DND-41 (cell line): ENCODE data around the gene KIF1C.

Experiments
- ATAC-seq: fragments of 200-7000 bp; cut with Tn5 transposase; 3 replicates; pipeline ENCODE4 v1.9.1; 2021; ENCODE audit warnings: low read depth; ENCODE audit not compliant: insufficient read depth
- DNase-seq: peaks from one replicate; pipeline ENCODE4 v3.0.0-alpha.2; 2020
- H2AFZ ChIP-seq: 2 replicates; pipeline ENCODE4 v1.6.0; 2012; ENCODE audit warnings: low read depth, low read length
- H3K27ac ChIP-seq: 2 replicates; pipeline ENCODE4 v1.5.1; 2012; ENCODE audit warnings: low read length, inconsistent platforms
- H3K27me3 ChIP-seq: fragments of 200-600 bp; sonication (generic); 2 replicates; pipeline ENCODE4 v1.6.0; 2012; ENCODE audit warnings: low read length, mild to moderate bottlenecking, inconsistent platforms; ENCODE audit not compliant: insufficient read depth, poor library complexity
- H3K36me3 ChIP-seq: 2 replicates; pipeline ENCODE4 v1.5.1; 2012; ENCODE audit warnings: low read length, inconsistent platforms; ENCODE audit not compliant: insufficient read depth
- H3K4me1 ChIP-seq: 2 replicates; pipeline ENCODE4 v1.5.1; 2012; ENCODE audit warnings: mild to moderate bottlenecking, low read length; ENCODE audit not compliant: insufficient read depth
- H3K4me2 ChIP-seq: 2 replicates; pipeline ENCODE4 v1.6.0; 2012; ENCODE audit warnings: mild to moderate bottlenecking, moderate library complexity, low read length, inconsistent platforms; ENCODE audit not compliant: insufficient read depth
- H3K4me3 ChIP-seq, 2 experiments: fragments of 200-600 bp in 1 of 2; shearing (Covaris generic) in 1 of 2; 2 replicates each; pipeline ENCODE4 v1.5.1; 2012 to 2016; ENCODE audit warnings: inconsistent platforms in 2 of 2, low read length in 2 of 2, mild to moderate bottlenecking in 2 of 2, low read depth in 1 of 2, moderate library complexity in 1 of 2
- H3K79me2 ChIP-seq: 2 replicates; pipeline ENCODE4 v1.6.0; 2012; ENCODE audit warnings: low read length, inconsistent platforms; ENCODE audit not compliant: insufficient read depth
- H3K9ac ChIP-seq: 2 replicates; pipeline ENCODE4 v1.6.0; 2012; ENCODE audit warnings: low read depth, mild to moderate bottlenecking, inconsistent platforms, low read length, moderate library complexity
- H3K9me3 ChIP-seq: 2 replicates; pipeline ENCODE4 v1.5.1; 2012; ENCODE audit warnings: low read length, moderate library complexity, mild to moderate bottlenecking, inconsistent platforms; ENCODE audit not compliant: insufficient read depth, severe bottlenecking
- H4K20me1 ChIP-seq: 2 replicates; pipeline ENCODE4 v1.6.0; 2012; ENCODE audit warnings: low read length; ENCODE audit not compliant: insufficient read depth
- CTCF ChIP-seq: IDR thresholded peaks from 2 replicates; pipeline ENCODE4 v1.5.1; 2012; ENCODE audit warnings: borderline replicate concordance, low read length, moderate library complexity, mild to moderate bottlenecking; ENCODE audit not compliant: poor library complexity, severe bottlenecking; ENCODE audit errors: extremely low read depth
- EZH2 ChIP-seq: IDR thresholded peaks from 3 replicates; pipeline ENCODE4 v1.6.1; 2012; ENCODE audit warnings: borderline replicate concordance, low read depth, mild to moderate bottlenecking, moderate library complexity, low read length, inconsistent platforms; ENCODE audit not compliant: severe bottlenecking

Gene KIF1C

GRCh38 chr17:5003214-5003867, 5.6 kb downstream of the KIF1C start:
- H3K36me3 ChIP-seq = peaks cover 71% of the 10 kb centered on the region

GRCh38 chr17:5011928-5012327, 14.2 kb downstream of the KIF1C start:
- H3K36me3 ChIP-seq = peaks cover 41% of the 10 kb centered on the region
- ATAC-seq (no peak), DNase-seq (no peak)
- H2AFZ ChIP-seq = no peak overlapping the region
- no peak overlapping the region for H3K4me2 ChIP-seq
- no peaks in the 10 kb centered on the region for H3K27me3 ChIP-seq
- no peak overlapping the region for H3K27ac ChIP-seq
- no peaks in the 10 kb centered on the region for H3K79me2 ChIP-seq
- H3K4me1 ChIP-seq = no peaks in the 10 kb centered on the region
- TF ChIP-seq CTCF = no peak
- no peak for TF ChIP-seq EZH2
- H3K9ac ChIP-seq = no peak overlapping the region
- no peak overlapping the region for H3K4me3 ChIP-seq
- H4K20me1 ChIP-seq = no peaks in the 10 kb centered on the region
- no peaks in the 10 kb centered on the region for H3K9me3 ChIP-seq

More at GRCh38 chr17:5003214-5003867, 5.6 kb downstream of the KIF1C start:
- H2AFZ ChIP-seq = no peak overlapping the region
- no peak for DNase-seq
- no peak overlapping the region for H3K9ac ChIP-seq
- H3K4me2 ChIP-seq = no peak overlapping the region
- H3K4me1 ChIP-seq = peaks cover 19% of the 10 kb centered on the region
- peaks cover 6% of the 10 kb centered on the region; the same call in 1 of the 2 replicates for H3K79me2 ChIP-seq
- H3K4me3 ChIP-seq = no peak overlapping the region
- ATAC-seq = no peak
- H4K20me1 ChIP-seq = no peaks in the 10 kb centered on the region
- no peak overlapping the region for H3K27ac ChIP-seq
- no peaks in the 10 kb centered on the region for H3K27me3 ChIP-seq
- TF ChIP-seq EZH2 = no peak
- TF ChIP-seq CTCF = no peak
- no peaks in the 10 kb centered on the region for H3K9me3 ChIP-seq

GRCh38 chr17:5014357-5014756, 16.6 kb downstream of the KIF1C start:
- no peak overlapping the region for H3K27ac ChIP-seq
- H4K20me1 ChIP-seq = no peaks in the 10 kb centered on the region
- H3K79me2 ChIP-seq = no peaks in the 10 kb centered on the region
- no peak overlapping the region for H3K4me2 ChIP-seq
- H3K27me3 ChIP-seq = no peaks in the 10 kb centered on the region
- no peak overlapping the region for H2AFZ ChIP-seq
- H3K9ac ChIP-seq = no peak overlapping the region
- ATAC-seq = no peak
- H3K36me3 ChIP-seq = peaks cover 25% of the 10 kb centered on the region
- no peak overlapping the region for H3K4me3 ChIP-seq
- H3K9me3 ChIP-seq = no peaks in the 10 kb centered on the region
- TF ChIP-seq EZH2 = no peak
- TF ChIP-seq CTCF = no peak
- no peaks in the 10 kb centered on the region for H3K4me1 ChIP-seq
- DNase-seq = no peak
